HepG2 (cell line): ENCODE results near the gene OR11L1. TPM values are rescaled to one million over a fixed set of nuclear protein-coding genes. Genes with fewer than 3 reads are reported as not detected.

Experiments
- ATAC-seq: fragments of 200-7000 bp; cut with Tn5 transposase; 3 replicates; pipeline ENCODE4 v1.9.1; 2020; ENCODE audit warnings: mild to moderate bottlenecking, moderate library complexity
- BruUV-seq: library from RNA; stranded (reverse); fragments of 400-500 nt; replicated peaks from 2 replicates; lab custom pipeline; 2021; lab: Mats Ljungman, UMichigan
- CTCF ChIA-PET: fragments of 300-600 bp; formaldehyde crosslinking; extraction: SDS; loops from one replicate; lab custom pipeline; 2021; ENCODE audit warnings: low total read pairs, inconsistent platforms, low intra/inter-chr PET ratio; lab: Yijun Ruan, JAX
- POLR2A ChIA-PET: fragments of 350-600 bp; sonication (Branson Sonifier 250); formaldehyde crosslinking; loops from one replicate; lab custom pipeline; 2020; ENCODE audit warnings: antibody characterized with exemption, inconsistent platforms; lab: Yijun Ruan, JAX
- DNase-seq: peaks from one replicate; pipeline ENCODE4 v3.0.0-alpha.2; 2015; ENCODE audit warnings: low spot score
- FAIRE-seq: peaks from 3 replicates; lab custom pipeline; 2011; peaks lifted over from hg19 to GRCh38; lab: Jason Lieb, UNC
- H2AFZ ChIP-seq: one replicate; pipeline ENCODE4 v1.6.1; 2011; ENCODE audit warnings: low read length, inconsistent platforms
- H3K27ac ChIP-seq: fragments of 300-600 bp; 3 replicates; pipeline ENCODE4 v1.8.0; 2011; ENCODE audit warnings: mixed run types, mild to moderate bottlenecking, mixed read lengths, low read length, inconsistent platforms; ENCODE audit not compliant: insufficient read depth; ENCODE audit errors: extremely low read length
- H3K27me3 ChIP-seq, 2 experiments: fragments of 200-600 bp in 1 of 2; 2 replicates in 1 of 2; 3 replicates in 1 of 2; pipeline versions ENCODE4 v1.6.0 to v1.8.0; 2011; ENCODE audit warnings: low read length in 2 of 2, mild to moderate bottlenecking in 2 of 2, moderate library complexity in 2 of 2, inconsistent platforms in 1 of 2; ENCODE audit not compliant: insufficient read depth in 2 of 2, control insufficient read depth in 1 of 2
- H3K36me3 ChIP-seq, 2 experiments: fragments of 200-600 bp in 1 of 2; replicated peaks in 1 of 2; 2 replicates in 1 of 2; 3 replicates in 1 of 2; pipeline versions ENCODE4 v1.5.1 to v1.8.0; 2011; ENCODE audit warnings: low read length in 2 of 2, inconsistent platforms in 1 of 2; ENCODE audit not compliant: insufficient read depth in 2 of 2, control insufficient read depth in 1 of 2
- H3K4me1 ChIP-seq: 2 replicates; pipeline ENCODE4 v1.5.1; 2012; ENCODE audit warnings: low read length, inconsistent platforms; ENCODE audit not compliant: insufficient read depth
- H3K4me2 ChIP-seq: 2 replicates; pipeline ENCODE4 v1.6.0; 2011; ENCODE audit warnings: low read depth, low read length, inconsistent platforms
- H3K4me3 ChIP-seq, 3 experiments: fragments of 200-600 bp in 1 of 3; sonication (generic), shearing (Covaris generic) in 1 of 3; replicated peaks in 1 of 3; 2 replicates each; pipeline ENCODE4 v1.5.1; 2011 to 2016; ENCODE audit warnings: low read length in 3 of 3, inconsistent platforms in 2 of 3, low read depth in 2 of 3, mild to moderate bottlenecking in 2 of 3, control low read depth in 1 of 3, mixed read lengths in 1 of 3; ENCODE audit not compliant: insufficient read depth in 1 of 3
- H3K79me2 ChIP-seq: one replicate; pipeline ENCODE4 v1.6.1; 2011; ENCODE audit warnings: low read length, inconsistent platforms; ENCODE audit not compliant: insufficient read depth
- H3K9ac ChIP-seq: 2 replicates; pipeline ENCODE4 v1.6.0; 2011; ENCODE audit warnings: mild to moderate bottlenecking, low read depth, low read length, inconsistent platforms; ENCODE audit not compliant: insufficient read depth
- H3K9me3 ChIP-seq: 2 replicates; pipeline ENCODE4 v1.5.1; 2012; ENCODE audit warnings: mild to moderate bottlenecking, low read length
- H4K20me1 ChIP-seq: 2 replicates; pipeline ENCODE4 v1.6.0; 2011; ENCODE audit warnings: inconsistent platforms, mild to moderate bottlenecking, low read length, moderate library complexity; ENCODE audit not compliant: insufficient read depth
- AKNA ChIP-seq: sonication (generic); formaldehyde crosslinking; IDR thresholded peaks from 2 replicates; pipeline ENCODE4 v1.4.0; 2020; ENCODE audit warnings: missing genetic modification reagents, borderline replicate concordance
- ARID3A ChIP-seq: IDR thresholded peaks from 2 replicates; pipeline ENCODE4 v1.6.1; 2012; ENCODE audit warnings: low read depth, low read length, improper control_type of control experiment
- ATM ChIP-seq: fragments of 450-650 bp; IDR thresholded peaks from 2 replicates; pipeline ENCODE4 v1.7.1; 2017; ENCODE audit warnings: mild to moderate bottlenecking, borderline replicate concordance
- BHLHE40 ChIP-seq: IDR thresholded peaks from 2 replicates; pipeline ENCODE4 v1.6.1; 2011; ENCODE audit warnings: low read length, improper control_type of control experiment
- BRCA1 ChIP-seq: sonication (generic); formaldehyde crosslinking; IDR thresholded peaks from 2 replicates; pipeline ENCODE4 v1.4.0; 2020; ENCODE audit warnings: missing genetic modification reagents
- FOSL1 ChIP-seq: sonication (generic); formaldehyde crosslinking; IDR thresholded peaks from 2 replicates; pipeline ENCODE4 v1.9.0; 2021; ENCODE audit warnings: missing genetic modification reagents, borderline replicate concordance
- IRF2 ChIP-seq: IDR thresholded peaks from 2 replicates; pipeline ENCODE4 v1.6.1; 2018; ENCODE audit warnings: missing genetic modification reagents, missing compliant biosample characterization
- KLF13 ChIP-seq: sonication (generic); formaldehyde crosslinking; IDR thresholded peaks from 2 replicates; pipeline ENCODE4 v1.4.0; 2020; ENCODE audit warnings: mild to moderate bottlenecking, missing genetic modification reagents
- NFATC3 ChIP-seq: sonication (generic); formaldehyde crosslinking; IDR thresholded peaks from 2 replicates; pipeline ENCODE4 v1.5.1; 2020; ENCODE audit warnings: mild to moderate bottlenecking, missing genetic modification reagents
- SNAPC4 ChIP-seq: sonication (generic); formaldehyde crosslinking; IDR thresholded peaks from 2 replicates; pipeline ENCODE4 v1.4.0; 2020; ENCODE audit warnings: mild to moderate bottlenecking, missing genetic modification reagents
- SUZ12 ChIP-seq: fragments of 150-350 bp; IDR thresholded peaks from 2 replicates; pipeline ENCODE4 v1.6.1; 2014; ENCODE audit warnings: low read depth, low read length
- YY1 ChIP-seq: IDR thresholded peaks from 2 replicates; pipeline ENCODE4 v1.6.1; 2011; ENCODE audit warnings: low read length, low read depth, moderate library complexity, mild to moderate bottlenecking; ENCODE audit not compliant: insufficient read depth, insufficient replicate concordance
- ZNF329 ChIP-seq: sonication (generic); formaldehyde crosslinking; IDR thresholded peaks from 2 replicates; pipeline ENCODE4 v1.9.0; 2021; ENCODE audit warnings: low read depth, mild to moderate bottlenecking, missing genetic modification reagents
- ZNF451 ChIP-seq: sonication (generic); formaldehyde crosslinking; IDR thresholded peaks from 2 replicates; pipeline ENCODE4 v1.5.0; 2020; ENCODE audit warnings: mild to moderate bottlenecking, missing genetic modification reagents
- ZNF891 ChIP-seq: sonication (generic); formaldehyde crosslinking; IDR thresholded peaks from 2 replicates; pipeline ENCODE4 v1.5.0; 2020; ENCODE audit warnings: mild to moderate bottlenecking, missing genetic modification reagents
- WGBS: methylation state at CpG from one replicate; pipeline ENCODE4 v1.1.6; 2017; ENCODE audit warnings: low lambda C conversion rate; 5-methylcytosine and 5-hydroxymethylcytosine counted together
- in situ Hi-C: cut with HindIII; loops from 2 replicates; pipeline ENCODE4 v1.10.0; 2017; ENCODE audit warnings: low pct_unique_long_range_greater_than_20kb; ENCODE audit not compliant: extremely low pct_ligation_motif_present
- intact Hi-C: fragments of 100-400 bp; cut with micrococcal nuclease; formaldehyde crosslinking; loops from one replicate; pipeline ENCODE4 v1.10.0; 2022; ENCODE audit not compliant: unreplicated experiment
- polyA plus RNA-seq, 8 experiments: library from polyadenylated mRNA; depleted of rRNA in 3 of 8; stranded (reverse) in 7 of 8; unstranded in 1 of 8; fragments of >200 nt; fragmentation: Illumina TruSeq in 4 of 8; extraction: Trizol in 4 of 8; gene quantifications; 2 replicates each; pipeline versions ENCODE4 v1.2.1 to v1.2.3, GENCODE V29; 2011 to 2016; ENCODE audit warnings: low read depth in 4 of 8, missing spikeins in 1 of 8, mixed read lengths in 1 of 8; ENCODE audit not compliant: insufficient read depth in 1 of 8
- total RNA-seq, 5 experiments: library from RNA; depleted of rRNA; stranded (reverse); fragments of >200 nt; fragmentation: Illumina TruSeq; extraction: Trizol; gene quantifications; 2 replicates each; pipeline ENCODE4 v1.2.3, GENCODE V29; 2016; ENCODE audit warnings: low read depth in 1 of 5

OR11L1 gene
- total and polyA plus RNA-seq, 2 of the 13 experiments (the other 11 are each of a cell fraction or from before 2014, with no cell fraction given) = not detected

- FAIRE-seq = no peak
- H3K4me1 ChIP-seq = no peaks in the 10 kb centered on the region
- intact Hi-C loops = no loop called here
- no peaks in the 10 kb centered on the region for H4K20me1 ChIP-seq
- POLR2A ChIA-PET = no interaction called here
- in situ Hi-C loops = no loop called here
- BruUV-seq = no TSS peak
- H3K27me3 ChIP-seq = no peaks in the 10 kb centered on the region; a peak in 1 of 5 replicates
- no peaks in the 10 kb centered on the region for H3K79me2 ChIP-seq
- H2AFZ ChIP-seq = no peak overlapping the region
- H3K36me3 ChIP-seq = no peaks in the 10 kb centered on the region
- H3K4me3 ChIP-seq = no peak overlapping the region
- no peak for DNase-seq
- no peak overlapping the region for H3K9ac ChIP-seq
- CTCF ChIA-PET = no interaction called here
- no peak overlapping the region for H3K4me2 ChIP-seq
- H3K27ac ChIP-seq = no peak overlapping the region
- ATAC-seq = no peak
- no peaks in the 10 kb centered on the region for H3K9me3 ChIP-seq
- WGBS = 0% methylated on average over 2 of the region's 2 CpGs
- TF ChIP-seq BRCA1 (CRISPR knock-in tag) (no peak), AKNA (no peak), YY1 (no peak), ZNF329 (no peak), ATM (no peak), SNAPC4 (CRISPR knock-in tag) (no peak), ZNF451 (no peak), BHLHE40 (no peak), ARID3A (no peak), KLF13 (CRISPR knock-in tag) (no peak), SUZ12 (no peak), IRF2 (CRISPR knock-in tag) (no peak), NFATC3 (CRISPR knock-in tag) (no peak), ZNF891 (CRISPR knock-in tag) (no peak), FOSL1 (CRISPR knock-in tag) (no peak)
Observed at GRCh38 chr1:247843411-247843810, 1.7 kb upstream of the OR11L1 start.
